Psoas muscle (tissue), 8 donors: ENCODE measurements around the gene DAO. TPM values are rescaled to one million over a fixed set of nuclear protein-coding genes. Genes with fewer than 3 reads are reported as not detected.
A peak's percentile ranks its signal among the peaks of the same experiment; 100 is the strongest.
"Not testable (repeated sequence)": the region's sequence is repeated elsewhere in the genome, so short reads cannot be mapped to it uniquely, and the experiment has no call there.

ENCODE experiments used
- ATAC-seq, 4 donors: fragments of 200-7000 bp; cut with Tn5 transposase; one replicate each; pipeline ENCODE4 v1.9.1; 2020; ENCODE audit warnings: moderate library complexity in 3 of 4, mild to moderate bottlenecking in 2 of 4
- DNase-seq, 2 donors: peaks; one replicate each; pipeline ENCODE4 v3.0.0-alpha.2; 2020
- H3K27ac ChIP-seq: fragments of 200-600 bp; one replicate; pipeline ENCODE4 v1.8.0; 2022
- H3K27me3 ChIP-seq, 3 donors: fragments of 200-600 bp in 1 of 3; one replicate each; pipeline versions ENCODE4 v1.6.1 to v1.8.0; 2013 to 2022; ENCODE audit warnings: low read length in 2 of 3, mild to moderate bottlenecking in 2 of 3, moderate library complexity in 1 of 3; ENCODE audit not compliant: insufficient read depth in 3 of 3
- H3K36me3 ChIP-seq, 2 donors: fragments of 200-600 bp in 1 of 2; one replicate each; pipeline versions ENCODE4 v1.6.1 to v1.8.0; 2013 to 2022; ENCODE audit warnings: low read depth in 1 of 2, mild to moderate bottlenecking in 1 of 2, moderate library complexity in 1 of 2; ENCODE audit not compliant: insufficient read depth in 1 of 2
- H3K4me1 ChIP-seq: fragments of 200-600 bp; one replicate; pipeline ENCODE4 v1.8.0; 2022
- H3K4me3 ChIP-seq: fragments of 200-600 bp; one replicate; pipeline ENCODE4 v1.8.0; 2022; ENCODE audit warnings: mild to moderate bottlenecking
- H3K9me3 ChIP-seq: fragments of 200-600 bp; one replicate; pipeline ENCODE4 v1.8.0; 2022
- CTCF ChIP-seq: fragments of 200-600 bp; IDR thresholded peaks from one replicate; pipeline ENCODE4 v1.8.0; 2022; ENCODE audit warnings: antibody characterized with exemption
- WGBS, 3 donors: extraction: QIAGEN DNeasy Blood & Tissue Kit; methylation state at CpG; one replicate each; pipeline versions ENCODE4 v1.1.6 to v1.1.7; 2013; 5-methylcytosine and 5-hydroxymethylcytosine counted together
- intact Hi-C, 2 donors: fragments of 100-400 bp; cut with DNase I; formaldehyde crosslinking; loops; one replicate each; pipeline versions ENCODE4 v1.11.0 to v1.14.2; 2022
- polyA plus RNA-seq, 3 donors: library from polyadenylated mRNA; stranded (reverse); fragments of 200-250 nt; gene quantifications; one replicate each; pipeline ENCODE4 v1.2.3, GENCODE V29; 2013
- total RNA-seq, 4 donors: library from RNA; stranded (reverse); fragmentation: NEBNext Ultra II Directional in 2 of 4; extraction: Animal tissue kit (Norgen Biotek cat#: 25700) in 2 of 4; gene quantifications; one replicate each; pipeline versions ENCODE4 v1.2.1 to v1.2.4, GENCODE V29; 2021 to 2023
- donor health status: healthy with polysubstance abuse.
- donor health status: DM: no; HTN: no; CAD: no; lungs with moderate emphysema.
- donor health status: Bipolar disorder and iron deficiency.
- donor health status: healthy.
- donor health status: DM: yes; HTN: yes; CAD: no.
- donor health status: DM: no; HTN: no; CAD: no.
- donor health status: DM: no; HTN: no; CAD: no.
- donor health status: DM: yes; HTN: yes; CAD: no.

The DAO gene
- total and polyA plus RNA-seq, 7 donors, result not detected

GRCh38 chr12:108858311-108859074 lies 21.4 kb upstream of the DAO start:
- peaks cover 37% of the 10 kb centered on the region for H3K4me1 ChIP-seq
- DNase-seq (peak; percentile 42 to 67), ATAC-seq (no peak)
- WGBS, 3 donors, result 18 to 24% (median 20%) methylated on average over 18 of the region's 18 CpGs
- H3K36me3 ChIP-seq, result no peaks in the 10 kb centered on the region
- H3K27ac ChIP-seq, result peak overlapping the region; percentile 89
- TF ChIP-seq CTCF, result no peak
- H3K27me3 ChIP-seq, result no peaks in the 10 kb centered on the region
- intact Hi-C loops, result loop anchor here (2.0 to 10.0 kb wide), 6 partner anchors 54 to 296 kb away; partner anchors contain the start of genes ISCU (in 2 of the 2), SART3 (in 2 of the 2), ALKBH2 (in 1 of the 2) and UNG (in 1 of the 2)
- H3K4me3 ChIP-seq, result peak overlapping the region; percentile 71
- H3K9me3 ChIP-seq, result no peaks in the 10 kb centered on the region

- Histone ChIP-seq H3K27ac (peak overlapping the region; percentile 89), H3K4me3 (peak overlapping the region; percentile 71), H3K4me1 (peaks cover 28% of the 10 kb centered on the region)
- WGBS, 3 donors, result 56 to 69% (median 58%) methylated on average over 5 to 6 of the region's 6 CpGs
- ATAC-seq, H3K9me3 ChIP-seq, H3K36me3 ChIP-seq, DNase-seq, H3K27me3 ChIP-seq: not testable (repeated sequence)
- intact Hi-C loops, result loop anchor here (2.0 to 10.0 kb wide), 6 partner anchors 55 to 297 kb away; partner anchors contain the start of genes ISCU (in 2 of the 2), SART3 (in 2 of the 2), ALKBH2 (in 1 of the 2) and UNG (in 1 of the 2)
Measured at GRCh38 chr12:108859141-108859922, 20.6 kb upstream of the DAO start.

- Histone ChIP-seq H3K36me3 (no peaks in the 10 kb centered on the region), H3K4me1 (peaks cover 22% of the 10 kb centered on the region), H3K27me3 (no peaks in the 10 kb centered on the region), H3K9me3 (no peaks in the 10 kb centered on the region), H3K27ac (no peak overlapping the region), H3K4me3 (no peak overlapping the region)
- ATAC-seq (no peak), DNase-seq (no peak)
- no peak for TF ChIP-seq CTCF
- intact Hi-C loops, result loop anchor here (2.0 to 10.0 kb wide), 7 partner anchors 55 to 298 kb away; partner anchors contain the start of genes ISCU (in 2 of the 2), SART3 (in 2 of the 2), ALKBH2 (in 1 of the 2) and UNG (in 1 of the 2)
- 82 to 90% (median 83%) methylated on average over 1 of the region's 1 CpG for WGBS, 3 donors
Measured at GRCh38 chr12:108859923-108860291, 20.0 kb upstream of the DAO start.

GRCh38 chr12:108860443-108860842 lies 19.4 kb upstream of the DAO start:
- DNase-seq (no peak), ATAC-seq (no peak)
- H3K27ac ChIP-seq, result no peak overlapping the region
- TF ChIP-seq CTCF, result no peak
- no peaks in the 10 kb centered on the region for H3K27me3 ChIP-seq
- intact Hi-C loops, result loop anchor here in 1 of 2 donors (5.0 kb wide), 1 partner anchor 87 kb away; no protein-coding TSS in a partner anchor
- H3K36me3 ChIP-seq, result no peaks in the 10 kb centered on the region
- H3K4me1 ChIP-seq, result peaks cover 17% of the 10 kb centered on the region
- WGBS, 3 donors, result 75 to 89% (median 80%) methylated on average over 6 of the region's 6 CpGs
- no peaks in the 10 kb centered on the region for H3K9me3 ChIP-seq
- H3K4me3 ChIP-seq, result no peak overlapping the region
